K562 (cell line): ENCODE data around the gene ASB15. TPM values are rescaled to one million over a fixed set of nuclear protein-coding genes. Genes with fewer than 3 reads are reported as not detected.
A peak's percentile ranks its signal among the peaks of the same experiment; 100 is the strongest.

Source experiments
- ATAC-seq: fragments of 200-7000 bp; cut with Tn5 transposase; 3 replicates; pipeline ENCODE4 v1.9.1; 2020; ENCODE audit warnings: moderate library complexity
- BruUV-seq: library from RNA; stranded (reverse); fragments of 400-500 nt; replicated peaks from 2 replicates; lab custom pipeline; 2021; lab: Mats Ljungman, UMichigan
- CTCF ChIA-PET: fragments of 300-600 bp; formaldehyde crosslinking; extraction: SDS; loops from one replicate; lab custom pipeline; 2021; ENCODE audit warnings: low intra/inter-chr PET ratio; lab: Yijun Ruan, JAX
- POLR2A ChIA-PET: fragments of 300-600, 350-650 bp; sonication (Branson Sonifier 250); formaldehyde crosslinking; extraction: SDS; loops from one replicate; lab custom pipeline; 2021; ENCODE audit warnings: antibody characterized with exemption, inconsistent platforms; lab: Yijun Ruan, JAX
- DNase-seq, 4 experiments: peaks; one replicate each; pipeline versions ENCODE4 v3.0.0 to v3.0.0-alpha.2; 2011 to 2018; ENCODE audit warnings: low spot score in 3 of 4, mixed read lengths in 3 of 4; ENCODE audit errors: extremely low read depth in 1 of 4
- FAIRE-seq: peaks from 2 replicates; lab custom pipeline; 2011; peaks lifted over from hg19 to GRCh38; lab: Jason Lieb, UNC
- H2AFZ ChIP-seq: 2 replicates; pipeline ENCODE4 v1.6.0; 2011; ENCODE audit warnings: low read depth, low read length, control low read depth, inconsistent platforms
- H3K27ac ChIP-seq: fragments of 200-600 bp; 3 replicates; pipeline ENCODE4 v1.8.0; 2011; ENCODE audit warnings: low read depth, mild to moderate bottlenecking, control low read depth, inconsistent platforms, low read length, moderate library complexity, mixed read lengths; ENCODE audit errors: extremely low read depth
- H3K27me3 ChIP-seq, 2 experiments: fragments of 300-600 bp in 1 of 2; 2 replicates in 1 of 2; 3 replicates in 1 of 2; pipeline versions ENCODE4 v1.6.0 to v1.8.0; 2011; ENCODE audit warnings: inconsistent platforms in 2 of 2, low read length in 2 of 2, mild to moderate bottlenecking in 1 of 2, mixed read lengths in 1 of 2, moderate library complexity in 1 of 2; ENCODE audit not compliant: control insufficient read depth in 2 of 2, insufficient read depth in 2 of 2
- H3K36me3 ChIP-seq: fragments of 300-600 bp; 3 replicates; pipeline ENCODE4 v1.8.0; 2011; ENCODE audit warnings: mild to moderate bottlenecking, low read length, inconsistent platforms; ENCODE audit not compliant: control insufficient read depth, insufficient read depth
- H3K4me1 ChIP-seq, 2 experiments: fragments of 200-600 bp in 1 of 2; replicated peaks in 1 of 2; 2 replicates in 1 of 2; 3 replicates in 1 of 2; pipeline versions ENCODE4 v1.5.1 to v1.8.0; 2011; ENCODE audit warnings: inconsistent platforms in 2 of 2, low read length in 2 of 2, mild to moderate bottlenecking in 1 of 2, mixed read lengths in 1 of 2, moderate library complexity in 1 of 2; ENCODE audit not compliant: control insufficient read depth in 2 of 2, insufficient read depth in 2 of 2
- H3K4me2 ChIP-seq: 2 replicates; pipeline ENCODE4 v1.6.1; 2011; ENCODE audit warnings: low read length, control low read depth, inconsistent platforms, mixed read lengths; ENCODE audit not compliant: insufficient read depth
- H3K4me3 ChIP-seq: fragments of 200-600 bp; sonication (generic), shearing (Covaris generic); 2 replicates; pipeline ENCODE4 v1.5.1; 2016; ENCODE audit warnings: control low read depth, inconsistent platforms
- H3K79me2 ChIP-seq: fragments of 200-600 bp; 3 replicates; pipeline ENCODE4 v1.8.0; 2011; ENCODE audit warnings: low read length, inconsistent platforms; ENCODE audit not compliant: control insufficient read depth, insufficient read depth
- H3K9ac ChIP-seq, 2 experiments: 2 replicates each; pipeline versions ENCODE4 v1.6.0 to v1.6.1; 2011; ENCODE audit warnings: low read depth in 2 of 2, low read length in 2 of 2, control low read depth in 1 of 2, inconsistent platforms in 1 of 2, mild to moderate bottlenecking in 1 of 2, mixed read lengths in 1 of 2; ENCODE audit not compliant: insufficient read depth in 1 of 2
- H3K9me1 ChIP-seq: one replicate; pipeline ENCODE4 v1.6.0; 2011; ENCODE audit warnings: inconsistent platforms, mild to moderate bottlenecking, low read length, moderate library complexity; ENCODE audit not compliant: control insufficient read depth, insufficient read depth
- H3K9me3 ChIP-seq: replicated peaks from 2 replicates; pipeline ENCODE4 v1.5.1; 2011; ENCODE audit warnings: low read depth, low read length, inconsistent platforms; ENCODE audit not compliant: control insufficient read depth, insufficient read depth
- H4K20me1 ChIP-seq: replicated peaks from 2 replicates; pipeline ENCODE4 v1.6.1; 2011; ENCODE audit warnings: low read length, inconsistent platforms, mixed read lengths; ENCODE audit not compliant: control insufficient read depth, insufficient read depth
- BRD4 ChIP-seq: fragments of 200-600 bp; sonication (generic); IDR thresholded peaks from 2 replicates; pipeline ENCODE4 v1.6.1; 2017; ENCODE audit warnings: inconsistent platforms
- C11orf30 ChIP-seq: fragments of 450-650 bp; IDR thresholded peaks from 2 replicates; pipeline ENCODE4 v1.6.1; 2016; ENCODE audit warnings: low read depth, mild to moderate bottlenecking
- CBX2 ChIP-seq: fragments of 200-600 bp; sonication (generic); IDR thresholded peaks from one replicate; pipeline ENCODE4 v1.6.1; 2012; ENCODE audit warnings: mild to moderate bottlenecking, low read length, inconsistent platforms; ENCODE audit not compliant: insufficient read depth, poor library complexity, severe bottlenecking
- MAFF ChIP-seq: IDR thresholded peaks from 2 replicates; pipeline ENCODE4 v1.6.1; 2012; ENCODE audit warnings: low read length, improper control_type of control experiment
- MAFG ChIP-seq: fragments of 450-650 bp; conservative IDR thresholded peaks from 2 replicates; pipeline ENCODE4 v1.6.1; 2016; ENCODE audit warnings: missing genetic modification characterization, missing compliant biosample characterization
- MED1 ChIP-seq: sonication (generic); formaldehyde crosslinking; IDR thresholded peaks from 2 replicates; pipeline ENCODE4 v1.8.1; 2023; ENCODE audit warnings: missing genetic modification reagents, borderline replicate concordance
- SOX6 ChIP-seq: fragments of 450-650 bp; IDR thresholded peaks from 2 replicates; pipeline ENCODE4 v1.6.1; 2014; ENCODE audit warnings: mild to moderate bottlenecking
- TEAD4 ChIP-seq, 2 experiments: sonication (generic) in 1 of 2; formaldehyde crosslinking in 1 of 2; IDR thresholded peaks; 2 replicates each; pipeline versions ENCODE4 v1.6.1 to v1.8.0; 2012 to 2022; ENCODE audit warnings: borderline replicate concordance in 1 of 2, inconsistent platforms in 1 of 2, low read length in 1 of 2, mild to moderate bottlenecking in 1 of 2, missing genetic modification reagents in 1 of 2
- ZNF316 ChIP-seq: fragments of 450-650 bp; IDR thresholded peaks from 2 replicates; pipeline ENCODE4 v1.6.1; 2016
- ZNF318 ChIP-seq, 2 experiments: fragments of 450-650 bp; IDR thresholded peaks; 2 replicates each; pipeline ENCODE4 v1.6.1; 2016; ENCODE audit warnings: mild to moderate bottlenecking in 2 of 2, borderline replicate concordance in 1 of 2, low read depth in 1 of 2, moderate library complexity in 1 of 2
- ZNF507 ChIP-seq: conservative IDR thresholded peaks from 2 replicates; pipeline ENCODE4 v1.6.1; 2017; ENCODE audit warnings: missing genetic modification characterization, missing compliant biosample characterization
- WGBS: fragments of 100-300 bp; shearing (Covaris generic); methylation state at CpG from one replicate; pipeline ENCODE4 v1.1.6; 2016; ENCODE audit warnings: low coverage, mixed read lengths; ENCODE audit not compliant: insufficient coverage; ENCODE audit errors: missing lambda C conversion rate; 5-methylcytosine and 5-hydroxymethylcytosine counted together
- in situ Hi-C: fragments of 300-500 bp; cut with MboI; formaldehyde crosslinking; loops from 4 replicates; pipeline ENCODE4 v1.15.0; 2018; ENCODE audit warnings: inconsistent platforms, mixed read lengths
- intact Hi-C: fragments of 100-400 bp; cut with micrococcal nuclease; formaldehyde crosslinking; loops from 2 replicates; pipeline ENCODE4 v1.14.2; 2022
- polyA plus RNA-seq, 8 experiments: library from polyadenylated mRNA; depleted of rRNA in 4 of 8; stranded (reverse) in 5 of 8; unstranded in 3 of 8; fragments of >200 nt; fragmentation: Nextera tagmentation in 2 of 8; fragmentation: Illumina TruSeq in 1 of 8; extraction: Ambion mirVana in 2 of 8; extraction: Trizol in 1 of 8; gene quantifications; 2 replicates each; pipeline versions ENCODE4 v1.2.1 to v1.2.3, GENCODE V29; 2011 to 2014; ENCODE audit warnings: inconsistent platforms in 1 of 8, missing spikeins in 1 of 8
- total RNA-seq, 7 experiments: library from RNA; depleted of rRNA in 6 of 7; stranded (reverse); fragments of >200 nt in 6 of 7; fragmentation: Illumina TruSeq in 2 of 7; extraction: Trizol in 2 of 7; gene quantifications; 2 replicates each; pipeline versions ENCODE4 v1.2.1 to v1.2.3, GENCODE V29; 2011 to 2021; ENCODE audit warnings: low replicate concordance in 1 of 7

The ASB15 gene
- total and polyA plus RNA-seq, 9 of the 15 experiments (the other 6 are each of a cell fraction or from before 2014, with no cell fraction given) = 0.03 to 0.14 (median 0.04) TPM; not detected in 3

DNA sequence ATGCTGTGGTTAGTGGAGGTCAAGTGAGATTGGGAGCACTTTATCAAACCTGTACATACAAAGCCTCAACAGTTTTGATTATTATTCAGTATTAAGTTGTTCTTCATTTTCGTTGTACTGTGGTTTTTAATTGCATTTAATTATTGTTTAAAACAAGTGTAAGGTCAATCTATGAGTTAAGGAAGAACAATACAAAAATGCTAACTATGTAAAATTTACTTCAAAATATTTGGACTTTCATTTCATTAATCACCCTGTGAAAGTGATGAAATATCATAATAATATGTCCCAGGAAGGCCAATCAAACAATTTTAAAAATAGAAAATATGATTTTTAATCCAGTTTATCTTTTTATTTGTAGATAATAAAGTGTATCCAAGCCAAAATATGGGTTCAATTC is 30.4 kb upstream of the ASB15 start:
- FAIRE-seq = no peak
- CTCF ChIA-PET = no interaction called here
- TF ChIP-seq TEAD4 (IDR thresholded peaks at IDR 0.05; ENCODE audit: low read length) (no peak), TEAD4 (CRISPR knock-in tag; IDR thresholded peaks at IDR 0.05; ENCODE audit: borderline replicate concordance) (no peak), ZNF316 (peak; percentile 90), ZNF507 (tag) (0 out of 2 replicates have a peak, but pooled peaks have one; percentile 40), MED1 (CRISPR knock-in tag) (no peak), CBX2 (no peak), SOX6 (0 out of 2 replicates have a peak, but pooled peaks have one; percentile 13), MAFG (tag) (peak; percentile 69), C11orf30 (peak; percentile 87), BRD4 (no peak), MAFF (peak; percentile 29; the same call in 1 of the 2 replicates), ZNF318 (IDR thresholded peaks at IDR 0.05; ENCODE audit: borderline replicate concordance in 1 of 2, low read depth in 1 of 2) (no peak)
- TF ChIP-seq, all 486 proteins: peak for 6
- Histone ChIP-seq H3K27ac (no peak overlapping the region), H3K79me2 (no peaks in the 10 kb centered on the region), H4K20me1 (no peaks in the 10 kb centered on the region), H3K4me1 (peaks cover 0 to 7% of the 10 kb centered on the region in 2 experiments; a peak in 4 of 5 replicates), H3K9ac (no peak overlapping the region), H3K4me3 (no peak overlapping the region), H3K27me3 (no peaks in the 10 kb centered on the region), H2AFZ (no peak overlapping the region; the same call in 1 of the 2 replicates), H3K4me2 (no peak overlapping the region), H3K9me1 (no peaks in the 10 kb centered on the region), H3K9me3 (no peaks in the 10 kb centered on the region), H3K36me3 (no peaks in the 10 kb centered on the region)
- no peak for DNase-seq
- POLR2A ChIA-PET = interaction anchor here (1.6 to 1.8 kb wide), 2 partner anchors 13 to 23 kb away, joined by 5 to 12 read pairs; partner anchors contain the start of gene NDUFA5
- WGBS = 3% methylated on average over 1 of the region's 1 CpG
- in situ Hi-C loops = no loop called here
- intact Hi-C loops = no loop called here
- BruUV-seq = no TSS peak
- ATAC-seq = no peak
